Liver (tissue), 9 donors: ENCODE results near the gene PPT1. TPM values are rescaled to one million over a fixed set of nuclear protein-coding genes. Genes with fewer than 3 reads are reported as not detected.

Source experiments
- DNase-seq: peaks from one replicate; pipeline ENCODE4 v3.0.0-alpha.2; 2017; ENCODE audit warnings: low spot score
- H3K27ac ChIP-seq, 2 donors: one replicate each; pipeline ENCODE4 v1.7.0; 2013; ENCODE audit warnings: inconsistent platforms in 2 of 2, low read length in 2 of 2, control low read depth in 1 of 2, low read depth in 1 of 2, mild to moderate bottlenecking in 1 of 2
- H3K27me3 ChIP-seq, 4 donors: one replicate each; pipeline versions ENCODE4 v1.6.1 to v1.7.0; 2013; ENCODE audit warnings: low read length in 3 of 4, inconsistent platforms in 1 of 4, mild to moderate bottlenecking in 1 of 4, moderate library complexity in 1 of 4; ENCODE audit not compliant: control insufficient read depth in 4 of 4, insufficient read depth in 4 of 4
- H3K36me3 ChIP-seq, 4 donors: one replicate each; pipeline versions ENCODE4 v1.6.1 to v1.7.0; 2013; ENCODE audit warnings: low read length in 3 of 4, mild to moderate bottlenecking in 3 of 4, low read depth in 1 of 4, moderate library complexity in 1 of 4; ENCODE audit not compliant: control insufficient read depth in 4 of 4, insufficient read depth in 3 of 4
- H3K4me1 ChIP-seq, 4 donors: one replicate each; pipeline versions ENCODE4 v1.6.1 to v1.7.0; 2013; ENCODE audit warnings: low read length in 3 of 4, mild to moderate bottlenecking in 3 of 4, moderate library complexity in 1 of 4; ENCODE audit not compliant: control insufficient read depth in 4 of 4, insufficient read depth in 4 of 4
- H3K4me3 ChIP-seq, 3 donors: one replicate each; pipeline versions ENCODE4 v1.6.1 to v1.7.0; 2013; ENCODE audit warnings: low read length in 3 of 3, control low read depth in 1 of 3, low read depth in 1 of 3, mild to moderate bottlenecking in 1 of 3
- H3K9ac ChIP-seq, 2 donors: one replicate each; pipeline ENCODE4 v1.7.0; 2013; ENCODE audit warnings: low read length in 2 of 2, mild to moderate bottlenecking in 2 of 2, moderate library complexity in 2 of 2, control low read depth in 1 of 2, low read depth in 1 of 2
- H3K9me3 ChIP-seq, 4 donors: one replicate each; pipeline versions ENCODE4 v1.6.1 to v1.7.0; 2013; ENCODE audit warnings: low read length in 3 of 4; ENCODE audit not compliant: control insufficient read depth in 4 of 4
- ATF3 ChIP-seq: IDR thresholded peaks from 2 replicates; pipeline ENCODE4 v1.6.1; 2016; ENCODE audit warnings: antibody characterized with exemption
- CTCF ChIP-seq: fragments of 150-350 bp; IDR thresholded peaks from 2 replicates; pipeline ENCODE4 v1.5.1; 2017; ENCODE audit warnings: improper control_type of control experiment, low read depth, low read length; ENCODE audit not compliant: missing input control
- EGR1 ChIP-seq, 2 donors: IDR thresholded peaks; 2 replicates each; pipeline ENCODE4 v1.6.1; 2016 to 2018; ENCODE audit warnings: antibody characterized with exemption in 2 of 2, low read depth in 2 of 2
- FOXA1 ChIP-seq: IDR thresholded peaks from 2 replicates; pipeline ENCODE4 v1.6.1; 2016; ENCODE audit warnings: antibody characterized with exemption
- FOXA2 ChIP-seq: IDR thresholded peaks from 2 replicates; pipeline ENCODE4 v1.6.1; 2016; ENCODE audit warnings: antibody characterized with exemption
- GABPA ChIP-seq, 2 donors: IDR thresholded peaks in 1 of 2; conservative IDR thresholded peaks in 1 of 2; 2 replicates each; pipeline ENCODE4 v1.6.1; 2016; ENCODE audit warnings: antibody characterized with exemption in 2 of 2, mild to moderate bottlenecking in 1 of 2, moderate library complexity in 1 of 2
- HNF4A ChIP-seq, 2 donors: conservative IDR thresholded peaks; 2 replicates each; pipeline ENCODE4 v1.6.1; 2016; ENCODE audit warnings: antibody characterized with exemption in 2 of 2, mild to moderate bottlenecking in 2 of 2
- HNF4G ChIP-seq: IDR thresholded peaks from 2 replicates; pipeline ENCODE4 v1.6.1; 2016; ENCODE audit warnings: antibody characterized with exemption
- JUND ChIP-seq, 2 donors: IDR thresholded peaks; 2 replicates each; pipeline ENCODE4 v1.6.1; 2016; ENCODE audit warnings: antibody characterized with exemption in 2 of 2
- MAX ChIP-seq: IDR thresholded peaks from 2 replicates; pipeline ENCODE4 v1.6.1; 2016; ENCODE audit warnings: antibody characterized with exemption
- NR2F2 ChIP-seq: IDR thresholded peaks from 2 replicates; pipeline ENCODE4 v1.6.1; 2016; ENCODE audit warnings: antibody characterized with exemption
- RAD21 ChIP-seq, 2 donors: IDR thresholded peaks; 2 replicates each; pipeline ENCODE4 v1.6.1; 2016; ENCODE audit warnings: antibody characterized with exemption in 2 of 2, mild to moderate bottlenecking in 2 of 2
- REST ChIP-seq: IDR thresholded peaks from 2 replicates; pipeline ENCODE4 v1.6.1; 2016; ENCODE audit warnings: antibody characterized with exemption, mild to moderate bottlenecking
- RXRA ChIP-seq, 2 donors: IDR thresholded peaks; 2 replicates each; pipeline ENCODE4 v1.6.1; 2017 to 2018; ENCODE audit warnings: antibody characterized with exemption in 2 of 2, mild to moderate bottlenecking in 1 of 2
- SP1 ChIP-seq: IDR thresholded peaks from 2 replicates; pipeline ENCODE4 v1.6.1; 2018; ENCODE audit warnings: antibody characterized with exemption, mild to moderate bottlenecking
- TAF1 ChIP-seq: conservative IDR thresholded peaks from 2 replicates; pipeline ENCODE4 v1.6.1; 2016; ENCODE audit warnings: antibody characterized with exemption, mild to moderate bottlenecking
- YY1 ChIP-seq: IDR thresholded peaks from 2 replicates; pipeline ENCODE4 v1.6.1; 2016; ENCODE audit warnings: antibody characterized with exemption, mild to moderate bottlenecking
- ZBTB33 ChIP-seq: IDR thresholded peaks from 2 replicates; pipeline ENCODE4 v1.6.1; 2016; ENCODE audit warnings: antibody characterized with exemption
- WGBS: extraction: QIAGEN DNeasy Blood & Tissue Kit; methylation state at CpG from one replicate; pipeline ENCODE4 v1.1.7; 2013; 5-methylcytosine and 5-hydroxymethylcytosine counted together
- polyA plus RNA-seq, 2 donors: library from polyadenylated mRNA; stranded (reverse) in 1 of 2; unstranded in 1 of 2; fragments of 200-250 nt in 1 of 2; fragments of >200 nt in 1 of 2; fragmentation: Nextera tagmentation in 1 of 2; extraction: Ambion mirVana in 1 of 2; gene quantifications; one replicate each; pipeline versions ENCODE4 v1.2.1 to v1.2.3, GENCODE V29; 2013 to 2015
- total RNA-seq, 2 donors: library from RNA; depleted of rRNA; stranded (reverse); fragments of >200 nt; gene quantifications; one replicate each; pipeline ENCODE4 v1.2.3, GENCODE V29; 2014
- donor health status: healthy.
- donor health status: healthy.
- donor health status: healthy.
- donor health status: healthy.
- donor health status: healthy.

PPT1 gene
- total and polyA plus RNA-seq, 4 donors: 15.4 to 46.8 (median 27.1) TPM

GRCh38 chr1:40034869-40035268 is 62.2 kb downstream of the PPT1 start:
- no peaks in the 10 kb centered on the region for H3K36me3 ChIP-seq
- no peaks in the 10 kb centered on the region for H3K27me3 ChIP-seq
- H3K9ac ChIP-seq: no peak overlapping the region
- H3K4me3 ChIP-seq: no peak overlapping the region
- WGBS: 70% methylated on average over 2 of the region's 2 CpGs
- no peak for DNase-seq
- H3K9me3 ChIP-seq: no peaks in the 10 kb centered on the region
- no peak for TF ChIP-seq CTCF
- TF ChIP-seq TAF1: no peak
- TF ChIP-seq RAD21 (IDR thresholded peaks at IDR 0.05): no peak
- TF ChIP-seq MAX: no peak
- no peak for TF ChIP-seq REST
- no peak for TF ChIP-seq YY1
- no peak for TF ChIP-seq GABPA (IDR thresholded peaks at IDR 0.05 in 1 of 2, conservative IDR thresholded peaks at IDR 0.05 in 1 of 2)
- TF ChIP-seq ATF3: no peak
- TF ChIP-seq EGR1 (IDR thresholded peaks at IDR 0.05; ENCODE audit: low read depth in 2 of 2): no peak
- no peak for TF ChIP-seq FOXA1
- TF ChIP-seq RXRA (IDR thresholded peaks at IDR 0.05): no peak
- TF ChIP-seq NR2F2: no peak
- TF ChIP-seq FOXA2: no peak
- TF ChIP-seq JUND (IDR thresholded peaks at IDR 0.05): no peak
- no peak for TF ChIP-seq HNF4G
- H3K4me1 ChIP-seq: peaks cover 3 to 17% (median 6%) of the 10 kb centered on the region in 4 donors
- no peak overlapping the region for H3K27ac ChIP-seq

GRCh38 chr1:40032240-40032891 is 64.7 kb downstream of the PPT1 start:
- Histone ChIP-seq H3K36me3 (no peaks in the 10 kb centered on the region), H3K27me3 (no peaks in the 10 kb centered on the region), H3K4me1 (peaks cover 0 to 4% (median 1%) of the 10 kb centered on the region in 4 donors), H3K4me3 (no peak overlapping the region), H3K27ac (no peak overlapping the region), H3K9me3 (no peaks in the 10 kb centered on the region), H3K9ac (no peak overlapping the region)
- DNase-seq: no peak
- whole genome bisulfite sequencing: 42% methylated on average over 4 of the region's 4 CpGs
- TF ChIP-seq ZBTB33: no peak
- no peak for TF ChIP-seq SP1
- TF ChIP-seq NR2F2: no peak
- no peak for TF ChIP-seq FOXA2
- no peak for TF ChIP-seq REST
- no peak for TF ChIP-seq FOXA1
- no peak for TF ChIP-seq ATF3
- TF ChIP-seq YY1: peak; percentile 80
- TF ChIP-seq GABPA (IDR thresholded peaks at IDR 0.05 in 1 of 2, conservative IDR thresholded peaks at IDR 0.05 in 1 of 2): no peak
- no peak for TF ChIP-seq MAX
- TF ChIP-seq HNF4G: no peak
- TF ChIP-seq TAF1: no peak
- TF ChIP-seq EGR1 (IDR thresholded peaks at IDR 0.05; ENCODE audit: low read depth in 2 of 2): no peak
- peak; percentile 50 to 84 for TF ChIP-seq JUND (IDR thresholded peaks at IDR 0.05)
- TF ChIP-seq HNF4A (conservative IDR thresholded peaks at IDR 0.05): peak in 1 of 2 donors; percentile 16
- no peak for TF ChIP-seq RXRA (IDR thresholded peaks at IDR 0.05)
- peak; percentile 82 to 85 for TF ChIP-seq RAD21 (IDR thresholded peaks at IDR 0.05)
